K562 (cell line): ENCODE data around the gene MCL1.

ENCODE experiments used
- NFXL1 ChIP-seq: fragments of 450-650 bp; formaldehyde crosslinking; IDR thresholded peaks from 2 replicates; pipeline ENCODE4 v1.4.0; 2021; ENCODE audit warnings: mild to moderate bottlenecking
- POLR2B ChIP-seq: fragments of 450-650 bp; IDR thresholded peaks from 2 replicates; pipeline ENCODE4 v1.6.1; 2018; ENCODE audit warnings: low read depth; ENCODE audit not compliant: partially characterized antibody
- REST ChIP-seq, 2 experiments: fragments of 450-650 bp; formaldehyde crosslinking in 1 of 2; IDR thresholded peaks; 2 replicates each; pipeline versions ENCODE4 v1.4.0 to v1.6.1; 2014 to 2020; ENCODE audit warnings: mild to moderate bottlenecking in 2 of 2, borderline replicate concordance in 1 of 2, low read depth in 1 of 2
- ZHX1 ChIP-seq: fragments of 150-350 bp; conservative IDR thresholded peaks from 2 replicates; pipeline ENCODE4 v1.6.1; 2014; ENCODE audit warnings: low read length

GRCh38 chr1:150596095-150596892, 16.9 kb upstream of the MCL1 start:
- no peak for TF ChIP-seq NFXL1 (CRISPR knock-in tag)
- no peak for TF ChIP-seq ZHX1
- no peak for TF ChIP-seq REST (IDR thresholded peaks at IDR 0.05; ENCODE audit: borderline replicate concordance)
- no peak for TF ChIP-seq REST (CRISPR knock-in tag; IDR thresholded peaks at IDR 0.05; ENCODE audit: low read depth)
- no peak for TF ChIP-seq POLR2B
